B cell (primary cell): ENCODE results near the gene CD247. TPM values are rescaled to one million over a fixed set of nuclear protein-coding genes. Genes with fewer than 3 reads are reported as not detected.

Experiments
- ATAC-seq: fragments of 200-7000 bp; cut with Tn5 transposase; one replicate; pipeline ENCODE4 v1.10.0; 2021; ENCODE audit warnings: low read depth, mild to moderate bottlenecking, moderate number of reproducible peaks, moderate library complexity
- CTCF ChIA-PET: fragments of 350-600 bp; sonication (Branson Sonifier 250); formaldehyde crosslinking; loops from one replicate; lab custom pipeline; 2021; ENCODE audit warnings: antibody characterized with exemption, inconsistent platforms; lab: Charles Lee
- POLR2A ChIA-PET: fragments of 350-600 bp; sonication (Branson Sonifier 250); formaldehyde crosslinking; loops from one replicate; lab custom pipeline; 2021; ENCODE audit warnings: antibody characterized with exemption; lab: Charles Lee
- DNase-seq: peaks from one replicate; pipeline ENCODE4 v3.0.0; 2013
- H2AFZ ChIP-seq: 2 replicates; pipeline ENCODE4 v1.6.1; 2012; ENCODE audit warnings: mild to moderate bottlenecking, low read depth, low read length; ENCODE audit not compliant: insufficient read depth, poor library complexity, severe bottlenecking
- H3K27ac ChIP-seq, 2 donors: 1 replicate in 1 of 2; 2 replicates in 1 of 2; pipeline ENCODE4 v1.5.1; 2012 to 2013; ENCODE audit warnings: low read length in 2 of 2, mild to moderate bottlenecking in 2 of 2, moderate library complexity in 1 of 2
- H3K27me3 ChIP-seq, 4 experiments: fragments of 200-600 bp in 1 of 4; sonication (generic) in 1 of 4; replicated peaks in 1 of 4; 1 replicate in 2 of 4; 2 replicates in 2 of 4; pipeline versions ENCODE4 v1.6.1 to v1.7.0; 2013 to 2016; ENCODE audit warnings: low read length in 3 of 4, mild to moderate bottlenecking in 2 of 4, mixed read lengths in 1 of 4, moderate library complexity in 1 of 4; ENCODE audit not compliant: insufficient read depth in 4 of 4, control insufficient read depth in 3 of 4; ENCODE audit errors: control extremely low read depth in 1 of 4
- H3K36me3 ChIP-seq, 2 experiments: replicated peaks in 1 of 2; 1 replicate in 1 of 2; 2 replicates in 1 of 2; pipeline versions ENCODE4 v1.6.1 to v1.7.1; 2013; ENCODE audit warnings: low read length in 1 of 2; ENCODE audit not compliant: insufficient read depth in 2 of 2, control insufficient read depth in 1 of 2; ENCODE audit errors: control extremely low read depth in 1 of 2, extremely low read depth in 1 of 2
- H3K4me1 ChIP-seq, 2 donors: fragments of 200-600 bp in 1 of 2; sonication (generic) in 1 of 2; 1 replicate in 1 of 2; 2 replicates in 1 of 2; pipeline versions ENCODE4 v1.5.1 to v1.6.1; 2013 to 2017; ENCODE audit warnings: low read length in 2 of 2; ENCODE audit not compliant: control insufficient read depth in 2 of 2, insufficient read depth in 2 of 2
- H3K4me2 ChIP-seq: replicated peaks from 2 replicates; pipeline ENCODE3; 2012; ENCODE audit warnings: mild to moderate bottlenecking, low read depth, low read length; ENCODE audit not compliant: poor library complexity, severe bottlenecking
- H3K4me3 ChIP-seq, 5 experiments: fragments of 200-600 bp in 1 of 5; sonication (generic) in 1 of 5; 1 replicate in 3 of 5; 2 replicates in 2 of 5; pipeline versions ENCODE4 v1.5.1 to v1.7.0; 2011 to 2016; ENCODE audit warnings: low read length in 4 of 5, mild to moderate bottlenecking in 4 of 5, low read depth in 2 of 5, control low read depth in 1 of 5, moderate library complexity in 1 of 5; ENCODE audit not compliant: insufficient read depth in 1 of 5; ENCODE audit errors: control extremely low read depth in 1 of 5, extremely low read depth in 1 of 5
- H3K79me2 ChIP-seq: fragments of 200-600 bp; sonication (generic); one replicate; pipeline ENCODE4 v1.6.0; 2016; ENCODE audit warnings: low read length; ENCODE audit not compliant: control insufficient read depth, insufficient read depth
- H3K9ac ChIP-seq: fragments of 200-600 bp; sonication (generic); 2 replicates; pipeline ENCODE4 v1.6.1; 2017; ENCODE audit warnings: mild to moderate bottlenecking, low read length, moderate library complexity
- H3K9me3 ChIP-seq, 3 donors: one replicate each; pipeline versions ENCODE4 v1.6.1 to v1.7.1; 2013; ENCODE audit warnings: low read length in 2 of 3; ENCODE audit not compliant: control insufficient read depth in 2 of 3, insufficient read depth in 1 of 3; ENCODE audit errors: control extremely low read depth in 1 of 3
- H4K20me1 ChIP-seq: 2 replicates; pipeline ENCODE4 v1.6.0; 2012; ENCODE audit warnings: mild to moderate bottlenecking, low read length; ENCODE audit not compliant: insufficient read depth, control insufficient read depth, poor library complexity, severe bottlenecking
- H3K27ac Mint-ChIP-seq: one replicate; pipeline ENCODE4 v1.8.0; 2021; ENCODE audit warnings: mixed read lengths
- H3K27me3 Mint-ChIP-seq: one replicate; pipeline ENCODE4 v1.8.0; 2021; ENCODE audit warnings: mixed read lengths
- H3K4me1 Mint-ChIP-seq: one replicate; pipeline ENCODE4 v1.8.0; 2021; ENCODE audit warnings: mixed read lengths
- H3K4me3 Mint-ChIP-seq: one replicate; pipeline ENCODE4 v1.8.0; 2021; ENCODE audit warnings: mixed read lengths
- H3K9me3 Mint-ChIP-seq: one replicate; pipeline ENCODE4 v1.8.0; 2022; ENCODE audit warnings: mixed read lengths; ENCODE audit not compliant: insufficient read depth
- CTCF ChIP-seq: fragments of 200-600 bp; IDR thresholded peaks from one replicate; pipeline ENCODE4 v1.8.0; 2022; ENCODE audit warnings: antibody characterized with exemption, mild to moderate bottlenecking
- EZH2 ChIP-seq: IDR thresholded peaks from 2 replicates; pipeline ENCODE4 v1.6.1; 2012; ENCODE audit warnings: borderline replicate concordance, low read depth, mild to moderate bottlenecking, moderate library complexity, low read length; ENCODE audit not compliant: insufficient read depth, poor library complexity, severe bottlenecking
- WGBS: methylation state at CpG from one replicate; pipeline ENCODE4 v1.1.5; 2013; ENCODE audit warnings: missing lambda C conversion rate; ENCODE audit not compliant: insufficient coverage; 5-methylcytosine and 5-hydroxymethylcytosine counted together
- intact Hi-C: fragments of 100-400 bp; cut with micrococcal nuclease; formaldehyde crosslinking; loops from one replicate; pipeline ENCODE4 v1.10.0; 2022
- polyA plus RNA-seq: library from polyadenylated mRNA; depleted of rRNA; stranded (reverse); fragments of >200 nt; gene quantifications from 2 replicates; pipeline ENCODE4 v1.2.3, GENCODE V29; 2012
- total RNA-seq, 2 donors: library from RNA; stranded (reverse); fragments of 120-200 nt in 1 of 2; gene quantifications; 1 replicate in 1 of 2; 2 replicates in 1 of 2; pipeline versions ENCODE4 v1.2.3 to v1.2.4, GENCODE V29; 2013 to 2022

Gene CD247
- total and polyA plus RNA-seq, 2 donors (not counting 1 experiment from before 2014, with no cell fraction given): 2.5 to 10.8 TPM

DNA sequence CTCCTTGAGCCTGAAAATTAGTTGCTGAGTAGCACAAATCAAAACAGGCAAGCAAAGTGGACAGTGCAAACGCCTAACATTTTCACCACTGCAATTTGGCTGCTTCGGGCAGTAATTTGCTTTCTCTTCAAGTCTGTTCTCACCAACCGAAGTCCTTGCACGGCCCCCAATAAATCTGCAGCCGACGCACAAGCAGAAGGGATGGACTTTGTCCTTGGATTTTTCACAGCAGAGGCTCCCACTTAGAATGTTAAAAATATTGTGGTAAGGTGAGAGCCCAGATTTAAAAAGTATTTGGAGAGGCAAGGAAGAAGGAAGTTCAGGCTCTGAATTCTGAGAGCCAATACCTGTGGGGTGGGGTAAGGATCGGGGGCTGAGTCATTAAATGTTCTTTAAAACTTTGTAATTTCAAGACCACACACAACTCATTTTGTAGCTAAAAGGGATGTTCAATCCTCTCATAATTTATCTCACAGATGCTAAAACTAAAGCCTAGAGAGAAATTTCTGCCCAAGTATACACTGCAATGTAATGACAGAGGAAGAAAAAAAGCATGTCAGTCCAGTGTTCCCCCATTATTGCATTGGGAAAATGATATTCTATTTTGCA, 6.2 kb downstream of the CD247 start:
- no peak overlapping the region for H3K9ac ChIP-seq
- H3K4me1 ChIP-seq: no peaks in the 10 kb centered on the region
- H3K4me1 Mint-ChIP-seq: no peaks in the 10 kb centered on the region
- no peak overlapping the region for H3K4me3 Mint-ChIP-seq
- intact Hi-C loops: no loop called here
- peaks cover 34% of the 10 kb centered on the region for H3K27me3 Mint-ChIP-seq
- POLR2A ChIA-PET: no interaction called here
- CTCF ChIA-PET: no interaction called here
- H3K27ac Mint-ChIP-seq: no peak overlapping the region
- DNase-seq (no peak), ATAC-seq (no peak)
- H2AFZ ChIP-seq: no peak overlapping the region
- H4K20me1 ChIP-seq: no peaks in the 10 kb centered on the region
- 94% methylated on average over 6 of the region's 7 CpGs for WGBS
- TF ChIP-seq CTCF (no peak), EZH2 (no peak)
- H3K9me3 ChIP-seq: no peaks in the 10 kb centered on the region
- peaks cover 0 to 15% (median 4%) of the 10 kb centered on the region in 4 experiments for H3K27me3 ChIP-seq
- no peaks in the 10 kb centered on the region for H3K9me3 Mint-ChIP-seq
- H3K79me2 ChIP-seq: no peaks in the 10 kb centered on the region
- H3K4me3 ChIP-seq: no peak overlapping the region
- no peak overlapping the region for H3K27ac ChIP-seq
- H3K4me2 ChIP-seq: no peak overlapping the region
- H3K36me3 ChIP-seq: no peaks in the 10 kb centered on the region

DNA sequence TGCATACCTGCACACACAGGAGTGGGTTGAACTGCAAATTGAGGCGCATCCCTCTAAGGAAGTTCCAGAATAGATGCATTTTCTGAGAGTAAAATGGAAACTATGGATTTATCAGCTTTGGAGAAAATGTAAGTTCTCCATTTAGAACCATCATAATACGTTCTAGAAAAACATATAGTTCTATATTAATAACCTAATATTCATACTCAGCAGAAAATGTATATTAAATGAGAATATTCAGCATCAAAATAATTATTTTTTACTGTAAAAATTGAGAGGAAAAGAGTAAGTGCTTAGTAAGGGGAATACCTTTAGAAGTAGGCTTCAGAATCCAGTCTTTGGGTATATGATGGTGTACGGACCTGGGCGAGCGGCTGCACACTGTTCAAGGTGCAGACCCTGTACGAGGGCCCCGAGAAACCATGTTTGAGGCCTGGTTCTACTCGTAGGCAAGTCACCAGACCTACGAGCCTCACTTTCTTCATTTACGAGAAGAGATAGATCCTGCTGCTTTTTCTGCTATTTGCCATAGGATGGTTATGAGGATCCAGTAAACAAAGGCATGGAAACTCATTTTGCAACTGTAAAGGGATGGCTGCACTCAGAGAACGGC, 6.8 kb downstream of the CD247 start:
- no peaks in the 10 kb centered on the region for H3K79me2 ChIP-seq
- H3K4me2 ChIP-seq: no peak overlapping the region
- no peak overlapping the region for H2AFZ ChIP-seq
- intact Hi-C loops: no loop called here
- H3K4me1 ChIP-seq: no peaks in the 10 kb centered on the region
- no peaks in the 10 kb centered on the region for H3K9me3 ChIP-seq
- H3K27me3 ChIP-seq: peaks cover 0 to 15% (median 4%) of the 10 kb centered on the region in 4 experiments
- ATAC-seq (no peak), DNase-seq (no peak)
- POLR2A ChIA-PET: no interaction called here
- WGBS: 97% methylated on average over 9 of the region's 11 CpGs
- no peak overlapping the region for H3K27ac Mint-ChIP-seq
- no peaks in the 10 kb centered on the region for H3K4me1 Mint-ChIP-seq
- H3K9ac ChIP-seq: no peak overlapping the region
- no peaks in the 10 kb centered on the region for H4K20me1 ChIP-seq
- no peaks in the 10 kb centered on the region for H3K36me3 ChIP-seq
- CTCF ChIA-PET: interaction anchor here (0.6 kb wide), 1 partner anchor 304 kb away, joined by 3 read pairs; no protein-coding TSS in a partner anchor
- H3K27me3 Mint-ChIP-seq: peaks cover 35% of the 10 kb centered on the region
- H3K9me3 Mint-ChIP-seq: no peaks in the 10 kb centered on the region
- H3K27ac ChIP-seq: no peak overlapping the region
- H3K4me3 Mint-ChIP-seq: no peak overlapping the region
- no peak for TF ChIP-seq EZH2
- TF ChIP-seq CTCF: no peak
- H3K4me3 ChIP-seq: no peak overlapping the region
